Occipital lobe (tissue), 2 donors: ENCODE measurements around the gene MTMR8. TPM values are rescaled to one million over a fixed set of nuclear protein-coding genes. Genes with fewer than 3 reads are reported as not detected.

Source experiments
- DNase-seq: peaks from one replicate; lab custom pipeline; 2025; lab: John Stamatoyannopoulos, UW
- total RNA-seq: library from RNA; depleted of rRNA; stranded (reverse); fragments of >200 nt; gene quantifications from one replicate; pipeline ENCODE4 v1.2.3, GENCODE V29; 2014

MTMR8 gene
- total RNA-seq, 1 donor from 2014 or later: 3.6 TPM

GRCh38 chrX:64313624-64314023, 81.6 kb downstream of the MTMR8 start:
- no peak for DNase-seq

GRCh38 chrX:64306712-64307111, 88.5 kb downstream of the MTMR8 start:
- DNase-seq: no peak

- DNase-seq: no peak
Measured at GRCh38 chrX:64291123-64291522, 104.1 kb downstream of the MTMR8 start.

- DNase-seq: no peak
Measured at GRCh38 chrX:64265265-64265664, 130.0 kb downstream of the MTMR8 start.

- DNase-seq: no peak
Measured at GRCh38 chrX:64230123-64230970, 164.9 kb downstream of the MTMR8 start, which contains the start of gene ASB12. Gene ASB12 (minus strand): TSS chrX:64230607. CDS start chrX:64225650, 4,957 bp downstream.

GRCh38 chrX:64229154-64229553, 166.1 kb downstream of the MTMR8 start:
- DNase-seq: no peak

Other genes with a start within 250 kb of the MTMR8 start
- gene AMER1, start 189.7 kb downstream of the MTMR8 start, total RNA-seq: 8.9 TPM
- gene ASB12, start 164.8 kb downstream of the MTMR8 start, total RNA-seq: 0.31 TPM